Spinal cord (tissue), 10 donors: Measurements from ENCODE around the gene UMPS. TPM values are rescaled to one million over a fixed set of nuclear protein-coding genes. Genes with fewer than 3 reads are reported as not detected.
"Not testable (repeated sequence)": the region's sequence is repeated elsewhere in the genome, so short reads cannot be mapped to it uniquely, and the experiment has no call there.

Experiments
- DNase-seq, 6 donors: peaks; one replicate each; pipeline versions ENCODE4 v3.0.0 to v3.0.0-alpha.2; 2013 to 2015; ENCODE audit warnings: low spot score in 6 of 6, low read depth in 4 of 6
- H3K27ac ChIP-seq: one replicate; pipeline ENCODE4 v1.5.1; 2013; ENCODE audit warnings: low read depth, low read length, control low read depth
- H3K27me3 ChIP-seq: one replicate; pipeline ENCODE4 v1.6.1; 2013; ENCODE audit warnings: low read length; ENCODE audit not compliant: control insufficient read depth, insufficient read depth
- H3K36me3 ChIP-seq: one replicate; pipeline ENCODE4 v1.6.1; 2013; ENCODE audit warnings: low read length; ENCODE audit not compliant: control insufficient read depth, insufficient read depth
- H3K4me1 ChIP-seq: one replicate; pipeline ENCODE4 v1.6.1; 2013; ENCODE audit warnings: low read length; ENCODE audit not compliant: control insufficient read depth, insufficient read depth
- H3K4me3 ChIP-seq: one replicate; pipeline ENCODE4 v1.5.1; 2013; ENCODE audit warnings: low read depth, low read length, control low read depth
- H3K9me3 ChIP-seq: one replicate; pipeline ENCODE4 v1.6.1; 2013; ENCODE audit warnings: low read length; ENCODE audit not compliant: control insufficient read depth, insufficient read depth
- WGBS: methylation state at CpG from one replicate; pipeline ENCODE4 v1.1.5; 2013; ENCODE audit warnings: missing lambda C conversion rate; ENCODE audit not compliant: insufficient coverage; 5-methylcytosine and 5-hydroxymethylcytosine counted together
- polyA plus RNA-seq, 2 donors: library from polyadenylated mRNA; unstranded; fragments of 120-200 nt; gene quantifications; one replicate each; pipeline ENCODE4 v1.2.1, GENCODE V29; 2013; ENCODE audit not compliant: insufficient read length in 2 of 2
- total RNA-seq, 2 donors: library from RNA; depleted of rRNA in 1 of 2; stranded (reverse); fragments of 120-200 nt in 1 of 2; fragments of >200 nt in 1 of 2; gene quantifications; one replicate each; pipeline versions ENCODE4 v1.2.3 to v1.2.4, GENCODE V29; 2013 to 2014
- donor health status: healthy.

UMPS gene
- total and polyA plus RNA-seq, 4 donors = 24.0 to 33.6 (median 31.5) TPM

DNA sequence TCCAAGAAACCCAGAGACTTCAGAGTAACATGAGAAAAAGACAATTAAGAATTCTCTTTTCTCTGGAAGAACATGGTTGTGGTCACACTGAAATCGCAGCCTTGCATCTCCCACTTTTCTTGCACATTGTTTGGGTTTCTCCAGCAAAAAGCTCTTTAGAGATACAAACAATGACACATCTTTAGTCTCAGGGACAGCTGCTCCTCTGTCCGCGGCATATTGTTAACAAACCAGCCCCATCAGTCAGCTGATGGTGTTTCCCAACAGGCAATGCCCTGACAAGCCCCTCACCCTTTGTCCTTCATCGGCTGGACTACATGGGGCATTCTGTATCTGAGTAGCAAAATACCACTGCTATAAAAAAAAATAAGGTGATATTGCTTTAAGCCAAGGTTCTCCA, 53.4 kb downstream of the UMPS start:
- Histone ChIP-seq H3K27me3 (no peaks in the 10 kb centered on the region), H3K4me1 (peaks cover 36% of the 10 kb centered on the region), H3K4me3 (no peak overlapping the region), H3K36me3 (peaks cover 11% of the 10 kb centered on the region), H3K9me3 (no peaks in the 10 kb centered on the region), H3K27ac (no peak overlapping the region)
- 57% methylated on average over 3 of the region's 4 CpGs for WGBS
- DNase-seq = no peak

DNA sequence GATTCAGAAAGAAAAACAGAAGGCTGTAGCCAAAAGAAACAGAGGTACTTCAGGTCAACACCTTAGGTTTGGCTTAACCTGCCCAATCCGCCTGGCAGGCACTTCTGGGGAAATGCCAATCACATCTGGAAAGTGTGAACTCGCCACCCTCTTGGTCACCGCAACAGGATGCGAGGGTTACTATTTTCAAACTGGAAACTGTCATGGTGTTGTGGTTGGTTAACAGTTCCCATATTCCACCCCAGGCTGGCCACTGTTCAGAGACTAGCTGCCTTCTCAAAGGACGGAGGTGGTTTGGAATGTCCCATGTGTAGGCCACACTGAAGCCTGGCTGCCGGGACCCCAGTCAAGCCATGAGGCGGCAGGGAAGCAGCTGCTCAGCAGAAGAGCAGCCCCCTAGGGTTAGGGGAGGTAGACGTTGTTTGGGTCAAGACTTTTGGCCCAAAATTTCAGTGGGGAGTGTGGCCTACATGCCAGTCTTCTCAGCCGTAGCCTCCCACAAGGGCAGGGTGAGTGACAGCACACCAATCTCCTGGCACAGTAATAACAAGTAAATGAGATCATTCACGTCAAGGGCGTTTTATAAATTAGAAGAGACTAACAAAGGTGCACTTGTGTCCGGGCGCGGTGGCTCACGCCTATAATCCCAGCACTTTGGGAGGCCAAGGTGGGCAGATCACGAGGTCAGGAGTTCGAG, 54.6 kb downstream of the UMPS start:
- no peak for DNase-seq
- Histone ChIP-seq H3K4me1 (peaks cover 27% of the 10 kb centered on the region), H3K27ac (no peak overlapping the region)

DNA sequence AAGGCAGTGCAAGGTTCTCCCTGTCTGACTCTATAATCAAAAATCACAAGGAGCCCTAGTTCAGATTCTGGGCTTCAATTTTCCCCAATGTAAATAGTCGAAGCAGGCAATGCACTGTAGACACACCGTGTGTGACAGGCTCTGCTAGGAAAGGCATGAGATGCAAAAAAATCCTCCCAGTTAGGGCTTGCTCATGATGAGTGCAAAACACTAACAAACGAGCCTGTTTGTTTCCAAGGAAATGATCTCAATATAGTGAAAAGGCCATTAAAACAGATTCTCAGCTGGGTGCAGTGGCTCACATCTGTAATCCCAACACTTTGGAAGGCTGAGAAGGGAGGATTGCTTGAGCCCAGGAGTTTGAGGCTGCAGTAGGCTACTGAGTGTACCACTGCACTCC, 55.7 kb downstream of the UMPS start:
- DNase-seq = no peak
- peaks cover 16% of the 10 kb centered on the region for H3K4me1 ChIP-seq
- H3K27me3 ChIP-seq = no peaks in the 10 kb centered on the region
- no peak overlapping the region for H3K27ac ChIP-seq
- H3K36me3 ChIP-seq = peaks cover 4% of the 10 kb centered on the region
- no peak overlapping the region for H3K4me3 ChIP-seq
- no peaks in the 10 kb centered on the region for H3K9me3 ChIP-seq
- WGBS = 100% methylated on average over 2 of the region's 3 CpGs

More for the DNA sequence above, 54.6 kb downstream of the UMPS start:
- Histone ChIP-seq H3K36me3 (peaks cover 8% of the 10 kb centered on the region), H3K27me3 (no peaks in the 10 kb centered on the region), H3K9me3 (no peaks in the 10 kb centered on the region), H3K4me3 (no peak overlapping the region)
- WGBS = 78% methylated on average over 6 of the region's 17 CpGs

DNA sequence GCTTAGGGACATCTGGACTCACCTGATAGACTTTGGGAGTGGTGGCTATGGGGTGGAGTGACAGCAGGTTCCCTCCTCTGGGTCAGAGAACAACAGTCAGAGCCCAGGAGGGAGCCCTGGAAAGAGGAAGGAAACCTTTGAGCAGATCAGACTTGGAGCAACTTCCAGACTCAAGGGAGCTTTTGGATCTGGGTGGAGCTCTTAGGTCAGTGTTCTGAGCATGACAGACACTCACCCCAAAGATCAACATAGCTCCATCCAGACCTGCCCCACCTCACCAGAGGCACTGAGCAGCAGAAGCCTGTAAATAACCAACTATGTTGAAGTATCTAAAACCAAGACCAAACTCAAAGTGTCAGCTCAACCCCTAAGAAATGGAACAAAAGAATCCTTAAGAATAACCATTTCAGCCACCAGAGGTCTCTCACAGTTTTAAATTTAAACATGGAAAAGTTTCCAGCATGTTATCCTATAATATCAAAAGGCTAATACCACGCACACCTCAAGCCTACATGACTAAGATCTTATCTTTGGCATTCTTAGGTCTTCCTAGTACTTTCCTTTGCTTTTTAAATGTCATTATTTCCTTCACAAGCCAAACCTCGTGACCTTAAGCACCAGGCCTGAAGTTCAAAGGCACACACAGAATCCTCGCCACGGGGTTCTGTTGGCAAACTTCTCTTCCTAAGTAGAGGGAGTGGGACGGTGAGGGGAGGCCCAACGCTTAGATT, 56.4 kb downstream of the UMPS start:
- Histone ChIP-seq H3K9me3 (no peaks in the 10 kb centered on the region), H3K36me3 (peaks cover 4% of the 10 kb centered on the region), H3K27me3 (no peaks in the 10 kb centered on the region), H3K27ac (peak overlapping the region; percentile 54), H3K4me3 (no peak overlapping the region), H3K4me1 (peaks cover 13% of the 10 kb centered on the region)
- DNase-seq = peak in 1 of 6 donors; percentile 72
- WGBS = 84% methylated on average over 5 of the region's 6 CpGs

DNA sequence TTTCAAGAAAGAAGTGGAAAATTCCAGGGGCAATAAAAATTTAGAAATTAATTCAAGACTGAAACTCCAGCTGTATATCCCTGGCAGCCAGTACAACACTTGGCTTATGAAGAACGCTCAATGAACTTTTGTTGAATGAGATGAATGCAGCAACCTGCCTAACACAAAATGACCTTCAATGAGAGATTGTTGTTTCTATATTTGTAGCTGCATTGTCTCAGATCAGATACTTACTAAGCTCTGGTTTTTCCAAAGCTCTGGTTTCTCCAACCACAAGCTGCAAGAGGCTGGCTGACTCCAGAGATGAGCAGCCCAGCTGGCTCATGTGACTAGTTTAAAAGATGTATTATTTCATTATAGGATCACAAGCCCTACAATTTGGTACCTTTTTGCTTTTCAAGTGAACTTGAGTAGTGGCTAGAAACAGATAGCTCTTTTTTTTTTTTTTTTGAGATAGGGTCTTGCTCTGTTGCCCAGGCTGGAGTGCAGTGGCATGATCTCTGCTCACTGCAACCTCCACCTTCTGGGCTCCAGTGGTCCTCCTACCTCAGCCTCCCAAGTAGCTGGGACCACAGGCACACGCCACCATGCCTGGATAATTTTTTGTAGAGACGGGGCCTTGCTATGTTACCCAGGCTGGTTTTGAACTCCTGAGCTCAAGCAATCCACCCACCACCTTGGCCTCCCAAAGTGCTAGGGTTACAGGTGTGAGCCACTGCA, 57.4 kb downstream of the UMPS start:
- no peaks in the 10 kb centered on the region for H3K9me3 ChIP-seq
- WGBS = 100% methylated on average over 2 of the region's 3 CpGs
- H3K27ac ChIP-seq = no peak overlapping the region
- H3K27me3 ChIP-seq = no peaks in the 10 kb centered on the region
- DNase-seq = no peak
- peaks cover 7% of the 10 kb centered on the region for H3K4me1 ChIP-seq
- peaks cover 4% of the 10 kb centered on the region for H3K36me3 ChIP-seq
- no peak overlapping the region for H3K4me3 ChIP-seq

DNA sequence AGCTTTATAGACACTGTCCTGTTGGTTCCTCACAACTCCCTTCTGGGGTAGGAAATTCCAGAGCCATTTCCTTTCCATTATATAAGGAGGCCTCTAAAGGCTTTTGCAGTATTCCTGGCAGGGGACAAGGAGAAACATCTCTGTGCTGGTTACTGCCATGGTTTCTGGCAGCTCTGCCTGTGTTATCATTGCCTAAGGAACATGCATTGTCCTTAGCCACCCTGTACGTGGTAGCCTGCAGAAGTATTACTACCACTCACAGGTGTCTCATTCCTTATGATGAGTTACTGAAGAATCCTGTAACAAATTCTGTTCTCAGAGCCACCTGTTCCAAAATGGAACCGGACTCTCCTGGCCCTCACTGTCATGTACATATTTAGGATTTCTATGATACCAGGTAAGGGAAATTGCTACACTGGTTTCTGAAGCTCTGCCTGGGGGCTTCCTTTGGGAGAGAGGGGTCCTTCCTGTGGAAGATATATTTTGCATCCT, 58.0 kb downstream of the UMPS start:
- Histone ChIP-seq H3K27me3 (no peaks in the 10 kb centered on the region), H3K27ac (no peak overlapping the region), H3K4me1 (peaks cover 7% of the 10 kb centered on the region), H3K36me3 (peaks cover 6% of the 10 kb centered on the region), H3K9me3 (no peaks in the 10 kb centered on the region), H3K4me3 (no peak overlapping the region)
- 100% methylated on average over 1 of the region's 2 CpGs for WGBS
- no peak for DNase-seq

DNA sequence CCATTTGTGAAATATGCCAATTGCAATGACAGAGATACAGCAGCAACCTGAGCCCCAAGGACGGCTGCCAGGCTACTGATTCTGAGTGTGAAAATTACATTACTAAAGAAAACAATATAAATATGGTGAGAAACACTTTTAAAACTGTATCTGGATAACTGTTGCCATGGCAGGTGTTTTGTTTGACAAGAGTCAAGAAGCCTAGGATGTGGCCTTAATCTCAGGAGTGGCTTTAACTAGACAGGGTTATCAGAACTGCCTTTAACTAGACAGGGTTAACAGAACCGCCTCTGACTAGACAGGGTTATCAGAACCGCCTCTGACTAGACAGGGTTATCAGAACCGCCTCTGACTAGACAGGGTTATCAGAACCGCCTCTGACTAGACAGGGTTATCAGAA, 58.9 kb downstream of the UMPS start:
- WGBS = no CpG with 5 or more reads among the region's 5 CpGs
- H3K9me3 ChIP-seq, H3K27ac ChIP-seq, H3K4me1 ChIP-seq, H3K4me3 ChIP-seq, DNase-seq, H3K27me3 ChIP-seq: not testable (repeated sequence)
- H3K36me3 ChIP-seq = peaks cover 12% of the 10 kb centered on the region

DNA sequence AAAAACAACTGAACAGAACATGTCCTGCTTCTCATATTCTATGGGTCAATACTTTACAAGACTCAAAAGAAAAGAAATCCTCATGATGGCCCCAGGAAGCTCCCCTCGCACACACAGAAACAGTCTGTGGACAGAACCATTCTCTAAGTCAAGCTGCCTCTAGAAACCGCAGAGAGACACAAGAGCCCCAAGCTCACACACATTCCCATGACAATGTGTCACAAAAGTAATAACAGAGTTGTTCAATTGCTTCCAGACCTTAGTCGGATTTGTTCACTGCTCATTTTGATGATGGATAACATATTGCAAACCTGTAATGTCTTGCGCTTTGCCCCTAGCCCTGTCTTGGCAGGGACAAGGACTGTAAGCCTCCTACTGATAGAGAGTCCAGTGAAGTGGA, 60.9 kb downstream of the UMPS start:
- Histone ChIP-seq H3K27me3 (no peaks in the 10 kb centered on the region), H3K9me3 (no peaks in the 10 kb centered on the region), H3K27ac (no peak overlapping the region), H3K36me3 (peaks cover 12% of the 10 kb centered on the region), H3K4me3 (no peak overlapping the region), H3K4me1 (peaks cover 7% of the 10 kb centered on the region)
- no peak for DNase-seq
- 77% methylated on average over 4 of the region's 4 CpGs for WGBS

DNA sequence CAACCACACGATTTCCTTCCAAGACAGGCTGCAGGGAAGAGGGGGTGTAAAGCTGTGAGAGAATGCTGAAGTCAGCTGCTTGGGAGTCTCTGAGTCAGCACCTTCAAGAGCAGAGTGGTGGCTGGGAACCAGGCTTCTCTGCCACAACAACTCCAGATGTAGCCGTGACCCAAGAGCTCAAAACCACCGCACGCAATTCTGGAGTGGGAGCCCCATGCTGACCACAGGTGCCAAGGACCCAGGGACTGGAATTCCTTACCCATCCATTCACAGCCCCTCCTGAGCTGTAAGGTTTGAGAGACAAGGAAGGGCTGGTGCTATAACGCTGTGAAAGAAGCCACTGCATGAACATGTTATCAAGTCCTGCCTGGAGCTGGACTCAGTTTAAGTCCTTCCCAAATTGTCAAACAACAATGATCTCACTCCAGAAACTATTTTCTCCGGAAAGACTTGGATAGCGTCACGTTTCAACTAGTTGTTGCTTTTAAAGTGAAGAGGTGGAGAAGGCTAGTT, 61.4 kb downstream of the UMPS start:
- H3K4me3 ChIP-seq = no peak overlapping the region
- 77% methylated on average over 3 of the region's 8 CpGs for WGBS
- DNase-seq = no peak
- no peaks in the 10 kb centered on the region for H3K27me3 ChIP-seq
- peaks cover 7% of the 10 kb centered on the region for H3K4me1 ChIP-seq
- H3K27ac ChIP-seq = peak overlapping the region; percentile 47
- H3K9me3 ChIP-seq = no peaks in the 10 kb centered on the region
- H3K36me3 ChIP-seq = peaks cover 17% of the 10 kb centered on the region
